Measurements from ENCODE around the gene SBF2.

The SBF2 gene

DNA sequence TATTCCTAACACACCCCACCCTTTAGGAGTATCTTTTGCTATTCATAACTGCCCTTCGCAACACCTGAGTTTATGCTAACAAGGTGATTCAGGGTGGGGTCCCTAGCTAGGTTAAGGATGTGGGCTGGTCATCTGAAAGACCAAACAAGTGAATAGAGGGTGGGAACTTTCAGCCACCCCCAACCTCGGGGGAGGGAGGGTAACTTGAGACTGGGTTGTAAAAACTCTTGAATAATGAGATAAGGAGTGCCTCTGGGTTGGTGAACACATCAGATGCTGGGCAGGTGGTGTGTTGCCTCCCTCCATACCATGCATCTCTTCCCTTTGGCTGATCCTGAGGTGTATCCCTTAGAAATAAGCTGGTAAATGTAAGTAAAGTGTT lies 518.6 kb downstream of the SBF2 start:
- TF ChIP-seq CTCF (IDR thresholded peaks at IDR 0.05; ENCODE audit: extremely low read depth, insufficient read depth, missing control alignments), result no peak
- in situ Hi-C loops (cut with MboI; ENCODE audit: low pct_unique_long_range_greater_than_20kb, low sequenced_read_pairs, unreplicated experiment), result no loop called here
- no peak for DNase-seq (ENCODE audit: low spot score)

DNA sequence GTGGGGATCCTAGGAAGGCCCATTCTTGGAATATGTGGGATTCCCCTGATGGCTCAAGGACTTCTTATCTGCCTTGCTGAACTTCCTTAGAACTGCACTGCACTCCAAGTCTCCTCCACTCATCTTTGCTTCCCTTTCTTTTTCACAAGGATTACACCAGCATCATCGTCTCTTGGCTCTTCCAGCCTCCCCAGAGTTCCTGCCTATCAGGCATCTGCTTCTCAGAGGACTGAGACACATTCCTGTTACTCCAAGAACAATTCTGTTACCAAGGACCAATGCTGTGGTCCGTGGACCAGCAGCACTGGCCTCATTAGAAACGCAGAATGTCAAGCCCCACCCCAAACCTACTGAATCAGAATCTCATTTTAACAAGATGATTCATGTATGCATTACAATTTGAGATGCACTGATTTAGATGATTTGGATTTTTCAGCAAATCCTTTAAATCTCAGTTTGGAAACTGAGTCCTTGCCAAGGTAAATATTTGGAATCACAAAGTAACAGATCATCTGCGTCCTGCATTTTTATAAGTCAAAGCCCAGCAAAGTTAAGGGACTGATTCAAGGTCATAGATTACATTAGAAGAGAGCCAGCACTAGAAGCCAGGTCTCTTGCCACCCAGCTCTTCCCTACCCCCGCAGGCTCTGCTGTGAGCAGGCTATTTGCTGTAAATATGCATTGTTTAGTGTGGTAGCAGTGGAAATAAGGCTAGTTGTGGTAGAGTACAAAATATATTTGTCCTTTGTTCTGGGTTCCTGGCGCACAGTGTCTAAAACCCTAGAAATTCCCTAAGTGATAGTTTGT lies 519.2 kb downstream of the SBF2 start:
- TF ChIP-seq CTCF (IDR thresholded peaks at IDR 0.05; ENCODE audit: extremely low read depth, insufficient read depth, missing control alignments), result no peak
- no peak for DNase-seq (ENCODE audit: low spot score)
- in situ Hi-C loops (cut with MboI; ENCODE audit: low pct_unique_long_range_greater_than_20kb, low sequenced_read_pairs, unreplicated experiment), result no loop called here

DNA sequence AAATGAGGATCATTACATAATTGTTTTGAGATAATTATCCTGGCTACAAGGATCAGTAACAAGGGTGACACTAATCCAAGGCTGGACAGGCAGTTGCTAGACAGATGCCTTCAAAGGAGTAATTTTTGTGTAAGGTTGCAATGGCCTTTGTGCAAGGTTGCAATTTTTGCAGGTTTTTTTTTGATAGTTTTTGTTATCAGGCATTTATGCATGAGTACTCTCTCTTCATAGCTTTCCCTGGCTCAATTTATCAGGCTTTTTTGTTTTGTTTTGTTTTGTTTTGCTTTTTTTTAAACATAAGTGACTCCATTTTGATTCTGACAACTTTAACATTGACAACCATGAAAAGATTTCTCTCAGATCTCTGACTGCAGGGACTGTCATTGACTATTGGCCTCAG lies 519.9 kb downstream of the SBF2 start:
- DNase-seq (ENCODE audit: low spot score), result no peak
- in situ Hi-C loops (cut with MboI; ENCODE audit: low pct_unique_long_range_greater_than_20kb, low sequenced_read_pairs, unreplicated experiment), result no loop called here
- TF ChIP-seq CTCF (IDR thresholded peaks at IDR 0.05; ENCODE audit: extremely low read depth, insufficient read depth, missing control alignments), result no peak

DNA sequence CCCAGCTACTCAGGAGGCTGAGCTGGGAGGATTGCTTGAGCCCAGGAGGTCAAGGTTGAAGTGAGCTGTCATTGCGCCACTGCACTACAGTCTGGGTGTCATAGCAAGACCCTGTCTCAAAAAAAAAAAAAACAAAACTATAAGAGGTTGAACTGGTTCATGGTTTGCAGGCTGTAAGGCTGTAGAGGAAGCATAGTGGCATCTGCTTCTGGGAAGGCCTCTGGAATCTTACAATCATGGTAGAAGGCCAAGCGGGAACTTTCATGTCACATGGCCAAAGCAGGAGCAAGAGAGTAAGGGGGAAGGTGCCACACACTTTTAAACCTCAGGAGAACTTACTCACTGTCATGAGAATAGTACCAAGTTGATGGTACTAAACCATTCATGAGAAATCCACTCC lies 520.5 kb downstream of the SBF2 start:
- DNase-seq (ENCODE audit: low spot score), result no peak
- in situ Hi-C loops (cut with MboI; ENCODE audit: low pct_unique_long_range_greater_than_20kb, low sequenced_read_pairs, unreplicated experiment), result no loop called here
- no peak for TF ChIP-seq CTCF (IDR thresholded peaks at IDR 0.05; ENCODE audit: extremely low read depth, insufficient read depth, missing control alignments)

DNA sequence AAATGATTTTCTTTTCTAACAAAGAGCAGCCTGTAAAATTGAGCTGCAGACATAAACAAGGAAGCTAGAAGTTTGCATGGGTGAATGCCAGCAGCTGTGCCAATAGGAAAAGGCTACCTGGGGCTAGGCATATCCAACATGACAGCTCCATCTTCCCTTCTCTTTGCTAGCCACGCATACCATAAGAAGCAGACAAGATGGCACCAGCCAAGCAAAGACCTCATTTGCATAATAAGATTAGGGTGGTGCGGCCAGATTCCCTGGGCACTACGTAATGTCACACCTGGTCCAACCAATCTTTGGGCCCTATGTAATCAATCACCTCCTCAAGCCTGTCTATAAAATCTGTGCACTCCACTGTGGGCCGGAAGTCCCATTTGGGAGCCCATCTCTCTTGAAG lies 521.8 kb downstream of the SBF2 start:
- no peak for TF ChIP-seq CTCF (IDR thresholded peaks at IDR 0.05; ENCODE audit: extremely low read depth, insufficient read depth, missing control alignments)
- DNase-seq (ENCODE audit: low spot score), result no peak
- in situ Hi-C loops (cut with MboI; ENCODE audit: low pct_unique_long_range_greater_than_20kb, low sequenced_read_pairs, unreplicated experiment), result no loop called here

GRCh38 chr11:9771071-9771511 lies 522.9 kb downstream of the SBF2 start:
- in situ Hi-C loops (cut with MboI; ENCODE audit: low pct_unique_long_range_greater_than_20kb, low sequenced_read_pairs, unreplicated experiment), result no loop called here
- TF ChIP-seq CTCF (IDR thresholded peaks at IDR 0.05; ENCODE audit: extremely low read depth, insufficient read depth, missing control alignments), result no peak
- no peak for DNase-seq (ENCODE audit: low spot score)

All from GM13977 (cell line).